GM21381 (cell line): ENCODE results near the gene ABCD1.

Experiments
- ATAC-seq: cut with Tn5 transposase; IDR thresholded peaks from one replicate; pipeline ENCODE4 v1.9.1; 2021; ENCODE audit warnings: mild to moderate bottlenecking, moderate library complexity; ENCODE audit not compliant: unreplicated experiment

ABCD1 gene

DNA sequence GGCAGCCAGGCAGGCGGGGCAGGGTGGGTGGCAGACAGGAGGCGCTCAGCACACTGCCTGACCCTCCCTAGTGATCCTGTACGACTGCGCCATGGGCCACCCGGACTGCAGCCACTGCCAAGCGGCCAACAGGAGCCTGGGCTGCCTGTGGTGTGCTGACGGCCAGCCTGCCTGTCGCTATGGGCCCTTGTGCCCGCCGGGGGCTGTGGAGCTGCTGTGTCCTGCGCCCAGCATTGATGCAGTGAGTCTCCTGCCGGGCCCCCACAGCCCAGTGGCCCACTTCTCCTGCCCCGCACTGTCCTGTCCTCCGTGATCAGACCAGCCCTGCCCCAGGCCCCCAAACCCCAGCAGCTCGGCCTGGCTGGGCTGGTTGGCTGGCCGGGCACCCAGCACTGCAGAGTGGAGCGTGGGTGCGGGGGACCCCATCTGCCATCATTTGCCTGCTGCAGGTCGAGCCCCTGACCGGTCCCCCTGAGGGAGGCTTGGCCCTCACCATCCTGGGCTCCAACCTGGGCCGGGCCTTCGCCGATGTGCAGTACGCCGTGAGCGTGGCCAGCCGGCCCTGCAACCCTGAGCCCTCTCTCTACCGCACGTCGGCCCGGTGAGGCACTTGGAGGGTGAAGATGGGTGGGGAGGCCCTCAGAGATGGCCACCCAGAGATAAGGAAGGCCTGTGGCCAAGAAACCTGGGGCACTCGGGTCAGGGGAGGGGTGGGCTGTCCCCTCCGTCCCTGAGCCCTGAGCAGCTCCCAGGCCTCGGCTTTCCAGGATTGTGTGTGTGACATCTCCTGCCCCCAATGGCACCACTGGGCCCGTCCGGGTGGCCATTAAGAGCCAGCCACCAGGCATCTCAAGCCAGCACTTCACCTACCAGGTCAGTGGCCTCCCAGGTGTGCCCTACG is 47.0 kb downstream of the ABCD1 start:
- no peak for ATAC-seq

DNA sequence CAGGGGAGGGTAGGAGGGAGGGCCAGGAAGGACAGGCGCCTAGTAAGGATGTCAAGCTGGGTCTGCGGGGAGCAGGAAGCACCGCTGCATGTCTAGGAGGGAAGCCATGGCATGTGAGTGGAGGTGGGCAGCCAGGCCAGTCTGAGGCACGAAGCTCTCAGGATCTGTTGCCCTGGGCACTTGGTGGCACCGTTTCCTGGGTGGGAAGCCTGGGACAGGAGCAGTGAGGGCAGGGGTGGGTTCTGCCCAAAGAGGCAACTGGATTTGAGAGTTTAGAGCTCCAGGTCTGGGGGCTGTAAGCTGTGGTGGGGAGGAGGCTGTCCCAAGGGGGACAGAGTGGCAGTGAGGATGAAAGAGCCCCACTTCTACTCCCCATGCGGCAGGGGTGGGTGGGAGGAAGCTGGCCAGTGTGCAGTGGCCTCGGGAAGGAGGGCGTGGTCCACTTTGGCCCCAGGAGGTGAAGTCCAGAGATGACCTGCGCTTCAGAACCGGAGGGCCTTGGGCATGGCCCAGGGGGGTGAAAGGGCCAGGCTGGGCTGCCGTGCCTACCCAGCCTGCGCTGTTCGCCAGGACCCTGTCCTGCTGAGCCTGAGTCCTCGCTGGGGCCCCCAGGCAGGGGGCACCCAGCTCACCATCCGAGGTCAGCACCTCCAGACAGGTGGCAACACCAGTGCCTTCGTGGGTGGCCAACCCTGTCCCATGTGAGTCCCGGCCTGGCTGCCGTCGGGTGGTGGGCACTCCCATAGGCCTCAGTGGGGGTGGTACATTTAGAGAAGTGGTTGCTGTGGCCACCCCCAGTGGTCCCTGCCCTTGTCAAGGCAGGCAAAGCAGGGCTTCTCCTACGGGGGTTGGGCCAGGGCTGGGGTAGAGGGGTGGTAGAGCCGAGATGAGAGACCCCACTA is 47.9 kb downstream of the ABCD1 start:
- ATAC-seq: no peak

DNA sequence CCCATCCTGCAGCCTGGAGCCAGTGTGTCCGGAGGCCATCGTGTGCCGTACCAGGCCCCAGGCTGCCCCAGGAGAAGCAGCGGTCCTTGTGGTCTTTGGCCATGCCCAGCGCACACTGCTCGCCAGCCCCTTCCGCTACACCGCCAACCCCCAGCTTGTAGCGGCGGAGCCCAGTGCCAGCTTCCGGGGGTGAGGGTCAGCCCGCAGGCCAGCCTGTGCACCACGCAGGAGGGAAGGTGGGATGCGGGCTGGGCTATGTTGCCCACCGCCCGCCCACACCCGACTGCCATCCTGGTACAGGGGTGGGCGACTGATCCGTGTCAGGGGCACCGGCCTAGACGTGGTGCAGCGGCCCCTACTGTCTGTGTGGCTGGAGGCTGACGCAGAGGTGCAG is 48.6 kb downstream of the ABCD1 start:
- no peak for ATAC-seq

DNA sequence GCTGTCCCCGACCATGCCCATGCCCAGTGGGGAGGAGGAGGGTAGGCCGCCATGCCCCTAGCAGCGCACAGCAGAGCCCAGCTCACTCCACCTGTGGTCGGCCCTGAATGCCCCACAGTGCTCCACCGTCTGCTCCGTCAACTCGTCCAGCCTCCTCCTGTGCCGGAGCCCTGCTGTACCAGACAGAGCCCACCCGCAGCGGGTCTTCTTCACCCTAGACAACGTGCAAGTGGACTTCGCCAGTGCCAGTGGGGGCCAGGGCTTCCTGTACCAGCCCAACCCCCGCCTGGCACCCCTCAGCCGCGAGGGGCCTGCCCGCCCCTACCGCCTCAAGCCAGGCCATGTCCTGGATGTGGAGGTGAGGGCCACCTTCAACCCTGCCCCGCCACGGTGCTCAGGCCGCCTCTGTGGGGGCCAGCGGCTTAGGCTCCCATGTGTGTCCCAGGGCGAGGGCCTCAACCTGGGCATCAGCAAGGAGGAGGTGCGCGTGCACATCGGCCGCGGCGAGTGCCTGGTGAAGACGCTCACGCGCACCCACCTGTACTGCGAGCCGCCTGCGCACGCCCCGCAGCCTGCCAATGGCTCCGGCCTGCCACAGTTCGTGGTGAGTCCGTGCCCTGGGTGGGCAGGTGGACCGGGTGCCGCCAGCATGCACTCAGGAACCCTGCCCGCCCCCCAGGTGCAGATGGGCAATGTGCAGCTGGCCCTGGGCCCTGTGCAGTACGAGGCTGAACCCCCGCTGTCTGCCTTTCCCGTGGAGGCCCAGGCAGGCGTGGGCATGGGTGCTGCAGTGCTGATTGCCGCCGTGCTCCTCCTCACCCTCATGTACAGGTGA is 49.3 kb downstream of the ABCD1 start:
- ATAC-seq: no peak

DNA sequence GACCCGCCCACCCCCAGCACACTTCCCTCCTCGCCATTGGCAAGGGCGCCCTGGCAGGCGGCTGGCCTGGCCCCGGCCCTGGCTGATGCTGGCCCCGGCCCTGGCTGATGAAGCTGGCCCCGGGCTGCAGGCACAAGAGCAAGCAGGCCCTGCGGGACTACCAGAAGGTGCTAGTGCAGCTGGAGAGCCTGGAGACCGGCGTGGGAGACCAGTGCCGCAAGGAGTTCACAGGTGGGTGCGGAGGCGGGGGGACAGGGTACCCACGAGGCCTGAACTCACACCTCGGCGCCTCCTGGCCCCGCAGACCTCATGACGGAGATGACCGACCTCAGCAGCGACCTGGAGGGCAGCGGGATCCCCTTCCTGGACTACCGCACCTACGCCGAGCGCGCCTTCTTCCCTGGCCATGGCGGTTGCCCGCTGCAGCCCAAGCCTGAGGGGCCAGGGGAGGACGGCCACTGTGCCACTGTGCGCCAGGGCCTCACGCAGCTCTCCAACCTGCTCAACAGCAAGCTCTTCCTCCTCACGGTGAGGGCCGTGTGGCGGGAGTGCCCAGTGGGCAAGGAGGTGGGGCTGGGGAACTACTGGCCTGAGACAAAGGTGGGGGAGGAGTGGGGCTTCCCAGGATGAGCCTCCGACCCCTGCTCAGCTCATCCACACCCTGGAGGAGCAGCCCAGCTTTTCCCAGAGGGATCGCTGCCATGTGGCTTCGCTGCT is 50.1 kb downstream of the ABCD1 start:
- no peak for ATAC-seq

DNA sequence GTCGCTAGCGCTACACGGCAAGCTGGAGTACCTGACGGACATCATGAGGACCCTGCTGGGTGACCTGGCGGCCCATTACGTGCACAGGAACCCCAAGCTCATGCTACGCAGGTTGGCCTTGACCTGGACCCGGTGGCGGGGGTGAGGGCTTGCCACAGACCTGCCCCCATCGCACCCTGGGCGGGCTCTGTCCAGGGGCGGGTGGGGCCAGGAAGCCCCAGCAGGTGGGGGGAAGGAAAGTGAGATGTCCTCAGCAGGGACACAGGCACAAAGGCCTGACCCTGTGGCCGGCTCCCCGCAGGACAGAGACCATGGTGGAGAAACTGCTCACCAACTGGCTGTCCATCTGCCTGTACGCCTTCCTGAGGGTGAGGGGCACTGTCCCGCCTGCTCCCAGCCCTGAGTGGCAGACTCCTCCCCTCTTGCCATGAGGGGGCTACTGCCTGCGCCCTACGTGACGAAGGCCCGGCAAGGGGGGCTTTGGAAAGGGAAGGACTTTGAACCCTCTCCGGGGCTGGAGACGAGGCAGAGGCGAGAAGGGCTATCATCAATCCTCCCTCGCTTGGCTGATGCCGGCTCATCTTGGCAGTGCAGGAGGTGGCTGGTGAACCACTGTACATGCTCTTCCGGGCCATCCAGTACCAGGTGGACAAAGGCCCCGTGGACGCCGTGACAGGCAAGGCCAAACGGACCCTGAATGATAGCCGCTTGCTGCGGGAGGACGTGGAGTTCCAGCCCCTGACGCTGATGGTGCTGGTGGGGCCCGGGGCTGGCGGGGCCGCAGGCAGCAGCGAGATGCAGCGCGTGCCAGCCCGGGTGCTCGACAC is 50.9 kb downstream of the ABCD1 start:
- no peak for ATAC-seq

DNA sequence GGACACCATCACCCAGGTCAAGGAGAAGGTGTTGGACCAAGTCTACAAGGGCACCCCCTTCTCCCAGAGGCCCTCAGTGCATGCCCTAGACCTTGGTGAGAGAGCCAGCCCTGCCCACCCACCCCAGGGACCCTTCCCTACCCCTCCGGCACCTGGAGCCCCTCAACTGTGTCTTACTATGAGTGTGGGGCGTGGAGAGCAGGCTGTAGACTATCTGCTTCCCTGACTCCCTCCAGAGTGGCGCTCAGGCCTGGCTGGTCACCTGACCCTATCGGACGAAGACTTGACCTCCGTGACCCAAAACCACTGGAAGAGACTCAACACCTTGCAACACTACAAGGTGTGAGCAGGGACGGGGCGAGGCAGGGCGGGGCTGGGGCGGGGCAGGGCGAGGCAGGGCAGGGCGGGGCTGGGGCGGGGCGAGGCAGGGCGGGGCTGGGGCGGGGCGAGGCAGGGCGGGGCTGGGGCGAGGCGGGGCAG is 51.5 kb downstream of the ABCD1 start:
- ATAC-seq: no peak

DNA sequence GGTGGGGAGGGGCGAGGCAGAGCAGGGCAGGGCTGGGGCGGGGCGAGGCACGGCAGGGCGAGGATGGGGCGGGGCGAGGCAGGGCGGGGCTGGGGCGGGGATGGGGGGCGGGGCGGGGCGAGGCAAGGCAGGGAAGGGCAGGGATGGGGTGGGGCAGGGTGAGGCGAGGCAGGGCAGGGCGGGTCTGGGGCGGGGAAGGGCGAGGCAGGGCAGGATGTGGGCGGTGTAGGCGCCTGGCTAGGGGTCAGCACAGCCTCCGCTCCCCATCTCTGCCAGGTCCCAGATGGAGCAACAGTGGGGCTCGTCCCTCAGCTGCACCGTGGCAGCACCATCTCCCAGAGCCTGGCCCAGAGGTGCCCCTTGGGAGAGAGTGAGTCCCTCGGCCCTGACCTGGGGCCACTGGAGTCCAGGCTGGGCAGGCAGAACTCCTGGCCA is 52.0 kb downstream of the ABCD1 start:
- ATAC-seq: no peak

DNA sequence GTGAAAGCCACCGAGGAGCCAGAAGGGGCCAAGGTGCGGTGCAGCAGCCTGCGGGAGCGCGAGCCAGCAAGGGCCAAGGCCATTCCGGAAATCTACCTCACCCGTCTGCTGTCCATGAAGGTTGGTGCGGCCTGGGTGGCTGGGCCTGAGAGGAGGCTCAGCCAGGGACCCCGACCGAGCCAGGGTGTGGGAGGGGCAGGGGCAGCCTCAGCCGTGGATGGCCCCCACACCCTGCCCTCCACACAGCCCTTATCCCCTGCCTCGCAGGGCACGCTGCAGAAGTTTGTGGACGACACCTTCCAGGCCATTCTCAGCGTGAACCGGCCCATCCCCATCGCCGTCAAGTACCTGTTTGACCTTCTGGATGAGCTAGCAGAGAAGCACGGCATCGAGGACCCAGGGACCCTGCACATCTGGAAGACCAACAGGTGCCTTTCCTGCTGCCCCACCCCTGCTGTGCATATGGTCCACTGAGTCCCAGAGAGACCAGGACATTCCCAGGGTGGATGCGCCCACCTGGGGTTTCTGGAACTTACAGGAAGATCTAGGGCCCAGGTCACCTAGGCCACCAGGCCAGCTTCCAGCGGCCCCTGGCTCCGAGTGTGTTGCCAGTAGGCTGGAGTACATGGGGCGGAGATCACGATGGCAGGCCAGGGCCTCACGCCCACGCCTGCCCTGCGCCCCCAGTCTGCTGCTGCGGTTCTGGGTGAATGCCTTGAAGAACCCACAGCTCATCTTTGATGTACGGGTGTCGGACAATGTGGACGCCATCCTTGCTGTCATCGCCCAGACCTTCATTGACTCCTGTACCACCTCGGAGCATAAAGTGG is 52.8 kb downstream of the ABCD1 start:
- ATAC-seq: no peak

DNA sequence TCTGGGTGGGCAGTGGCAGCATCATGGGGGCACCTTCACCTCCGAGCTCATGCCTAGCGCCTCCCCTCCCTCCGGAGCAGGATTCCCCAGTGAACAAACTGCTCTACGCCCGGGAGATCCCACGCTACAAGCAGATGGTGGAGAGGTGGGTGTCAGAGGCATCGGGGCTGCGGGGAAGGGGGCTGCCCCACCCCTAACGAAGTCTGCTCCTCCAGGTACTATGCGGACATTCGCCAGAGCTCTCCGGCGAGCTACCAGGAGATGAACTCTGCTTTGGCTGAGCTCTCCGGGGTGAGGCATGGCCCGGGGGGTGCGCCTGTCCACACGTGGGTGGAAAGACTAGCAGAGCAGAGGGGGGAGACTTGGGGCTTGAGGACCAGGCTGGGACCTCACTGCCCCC is 53.5 kb downstream of the ABCD1 start:
- ATAC-seq: no peak

DNA sequence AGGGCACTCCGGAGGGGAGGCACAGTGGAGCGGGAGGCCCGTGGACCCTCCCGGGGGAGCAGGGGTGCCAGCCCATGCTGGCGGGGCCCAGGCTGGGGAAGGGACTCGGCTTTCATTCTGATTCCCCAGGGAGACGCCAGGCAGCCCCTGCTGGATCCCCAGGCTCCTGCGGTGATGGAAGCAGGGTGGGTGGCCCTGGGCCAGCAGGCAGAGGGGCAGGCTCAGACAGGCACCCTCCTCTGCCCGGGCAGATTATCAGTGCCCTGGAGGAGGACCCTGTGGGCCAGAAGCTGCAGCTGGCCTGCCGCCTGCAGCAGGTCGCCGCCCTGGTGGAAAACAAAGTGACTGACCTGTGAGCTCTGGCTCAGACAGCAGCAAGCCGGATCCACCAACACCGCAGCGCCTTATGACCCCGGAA is 54.0 kb downstream of the ABCD1 start:
- no peak for ATAC-seq

DNA sequence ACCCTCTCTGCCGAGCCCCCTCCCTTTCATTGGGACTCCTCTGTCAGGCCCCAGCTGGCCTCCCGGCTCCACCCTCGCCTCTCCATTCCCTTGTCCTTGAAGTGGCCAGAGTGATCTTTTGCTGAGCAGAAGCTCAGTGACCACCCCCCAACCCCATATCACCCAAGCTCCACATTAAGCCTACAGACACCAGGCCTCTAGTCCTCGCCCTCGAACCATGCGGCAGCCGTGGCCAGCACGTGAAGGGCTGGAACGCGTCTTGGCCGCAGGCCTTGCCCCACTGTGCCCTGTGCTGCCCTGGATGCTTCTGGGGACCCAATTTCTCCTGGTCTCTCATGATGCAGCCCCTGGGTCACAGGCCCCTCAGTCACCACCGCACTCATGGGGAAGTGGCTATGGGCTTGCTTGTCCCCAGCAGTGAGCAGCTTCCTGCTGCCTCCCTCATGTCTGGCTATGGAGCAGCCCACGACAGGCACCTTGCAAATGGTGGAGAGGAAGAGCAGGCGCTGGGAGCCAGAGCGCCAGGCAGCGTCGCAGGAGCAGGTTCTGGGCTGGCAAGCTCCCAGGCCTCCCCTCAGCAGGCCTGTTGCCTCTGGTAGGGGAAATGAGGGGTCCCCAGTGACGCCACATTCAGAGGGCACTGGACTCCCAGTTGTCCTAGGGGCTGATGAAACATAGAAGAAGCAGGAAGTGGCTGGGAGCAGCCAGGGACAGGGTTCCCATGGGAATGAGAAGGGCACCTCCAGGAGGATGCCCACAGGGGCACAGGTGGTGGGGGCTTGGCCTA is 55.4 kb downstream of the ABCD1 start:
- no peak for ATAC-seq

DNA sequence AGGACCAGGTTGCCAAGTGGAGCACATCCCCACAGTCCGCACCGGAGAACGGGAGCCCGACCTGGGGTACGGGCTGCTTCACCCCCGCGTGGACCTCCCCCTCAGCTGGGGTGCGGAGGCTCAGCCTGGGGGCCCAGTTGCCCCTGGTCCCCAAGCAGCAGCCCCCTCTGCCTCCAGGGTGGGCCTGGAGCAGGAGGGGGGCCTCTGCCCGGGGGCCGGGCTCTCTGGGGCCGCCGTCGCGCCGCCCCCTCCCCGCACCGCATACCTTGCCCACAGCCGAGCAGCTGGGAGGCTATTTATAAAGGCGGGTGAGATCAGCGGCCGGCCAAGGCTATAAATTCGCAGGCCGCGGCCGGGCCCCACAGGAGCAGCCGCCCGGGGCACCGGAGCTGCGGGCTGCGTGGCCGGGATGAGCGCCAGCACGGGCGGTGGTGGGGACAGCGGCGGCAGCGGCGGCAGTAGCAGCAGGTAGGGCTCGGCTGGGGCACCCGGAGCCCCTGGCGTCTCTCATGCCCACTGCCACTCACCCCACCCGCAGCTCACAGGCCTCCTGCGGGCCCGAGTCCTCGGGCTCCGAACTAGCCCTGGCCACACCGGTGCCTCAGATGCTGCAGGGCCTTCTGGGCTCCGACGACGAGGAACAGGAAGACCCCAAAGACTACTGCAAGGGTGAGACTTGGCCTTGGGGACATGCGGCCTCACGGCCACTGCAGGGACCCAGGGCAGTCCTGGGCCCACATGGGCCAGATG is 56.2 kb downstream of the ABCD1 start, which contains the start of gene SRPK3:
SRPK3 (plus strand) TSS at position 364 of the 750 bp plus-strand sequence; CDS start at position 410, 46 bp downstream.
- no peak for ATAC-seq

DNA sequence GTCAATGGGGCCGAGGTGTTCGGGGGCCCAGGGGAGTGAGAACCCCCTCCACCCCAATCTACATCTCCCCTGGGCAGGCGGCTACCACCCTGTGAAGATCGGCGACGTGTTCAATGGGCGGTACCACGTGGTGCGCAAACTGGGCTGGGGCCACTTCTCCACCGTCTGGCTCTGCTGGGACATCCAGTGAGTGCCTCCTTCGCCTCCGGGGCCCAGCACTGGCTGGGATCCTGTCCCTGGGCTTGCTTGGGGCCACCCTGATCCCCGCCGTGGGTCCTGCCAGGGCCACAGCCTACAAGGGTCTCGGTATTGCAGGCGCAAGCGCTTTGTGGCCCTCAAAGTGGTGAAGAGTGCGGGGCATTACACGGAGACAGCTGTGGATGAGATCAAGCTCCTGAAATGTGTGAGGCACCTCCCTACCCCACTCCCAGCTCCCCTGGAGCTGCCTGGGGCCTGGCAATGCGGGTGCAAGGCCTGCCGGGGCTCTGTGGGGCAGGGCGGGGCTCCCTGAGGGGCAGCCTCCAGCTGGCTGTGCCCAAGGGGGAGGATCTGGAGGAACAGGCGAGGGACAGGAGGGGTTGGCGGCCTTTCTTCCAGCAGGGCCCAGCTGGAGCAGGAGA is 56.9 kb downstream of the ABCD1 start:
- no peak for ATAC-seq

DNA sequence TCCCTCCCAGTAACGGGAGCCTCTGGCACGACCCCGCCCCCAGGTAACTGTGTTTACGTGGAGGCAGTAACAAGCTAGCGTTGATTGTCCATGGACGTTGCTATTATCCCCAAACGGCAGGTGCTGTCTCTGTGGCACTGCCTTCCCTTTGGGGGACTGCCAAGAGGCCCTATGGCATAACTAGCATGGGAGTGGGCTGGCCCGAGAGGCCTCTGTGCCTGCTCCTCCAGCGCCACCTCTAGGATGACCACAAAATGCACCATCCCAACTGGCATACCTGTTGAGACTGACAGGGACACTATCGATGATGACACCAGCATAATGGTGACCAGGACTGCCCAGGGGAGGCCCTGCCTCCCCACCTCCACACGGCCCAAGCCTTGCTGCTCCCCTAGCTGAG is 57.7 kb downstream of the ABCD1 start:
- ATAC-seq: no peak

DNA sequence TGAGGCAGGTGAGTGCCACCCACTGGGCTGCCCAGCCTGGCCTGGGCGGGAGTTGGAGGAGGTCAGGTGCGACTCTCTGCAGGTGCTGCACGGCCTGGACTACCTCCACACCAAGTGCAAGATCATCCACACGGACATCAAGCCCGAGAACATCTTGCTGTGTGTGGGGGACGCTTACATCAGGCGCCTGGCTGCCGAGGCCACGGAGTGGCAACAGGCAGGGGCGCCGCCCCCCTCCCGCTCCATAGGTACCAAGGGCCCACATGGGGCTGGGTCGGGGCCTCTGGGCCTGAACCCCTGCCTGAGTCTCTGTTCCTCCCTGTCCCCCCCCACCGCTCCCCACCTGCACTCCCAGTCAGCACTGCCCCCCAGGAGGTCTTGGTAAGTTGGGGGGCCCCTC is 58.2 kb downstream of the ABCD1 start:
- ATAC-seq: no peak
